IPS-18c (cell line): ENCODE data around the gene PRPF4.

ENCODE experiments used
- H3K4me3 ChIP-seq: 2 replicates; pipeline ENCODE4 v1.7.0; 2013; ENCODE audit warnings: low read depth, mild to moderate bottlenecking, low read length, moderate library complexity; ENCODE audit not compliant: insufficient read depth
- H3K9me3 ChIP-seq: one replicate; pipeline ENCODE4 v1.6.1; 2013; ENCODE audit warnings: mild to moderate bottlenecking, low read length, moderate library complexity; ENCODE audit not compliant: control insufficient read depth, insufficient read depth

Gene PRPF4

GRCh38 chr9:113337714-113338113 lies 62.3 kb downstream of the PRPF4 start:
- no peak overlapping the region for H3K4me3 ChIP-seq

GRCh38 chr9:113340011-113340699 lies 64.7 kb downstream of the PRPF4 start, which contains the start of gene WDR31:
Gene WDR31, minus strand, starts transcription at chr9:113340275. Its CDS starts 8,253 bp downstream, at chr9:113332022.
- peak within 1 kb of the TSS; percentile 83 for H3K4me3 ChIP-seq
- H3K9me3 ChIP-seq, result no peaks in the 10 kb centered on the region

More at GRCh38 chr9:113337714-113338113, 62.3 kb downstream of the PRPF4 start:
- H3K9me3 ChIP-seq, result no peaks in the 10 kb centered on the region

- Histone ChIP-seq H3K4me3 (no peak overlapping the region), H3K9me3 (no peaks in the 10 kb centered on the region)
These were observed 66.4 kb downstream of the PRPF4 start for GRCh38 chr9:113341712-113342410.
